Ovary (tissue), 3 donors: ENCODE data around the gene KDM4C.

ENCODE experiments used
- CTCF ChIP-seq, 3 donors: fragments of 450-650 bp in 2 of 3; fragments of 200-600 bp in 1 of 3; IDR thresholded peaks; one replicate each; pipeline versions ENCODE4 v1.5.1 to v1.8.0; 2016 to 2022; ENCODE audit warnings: antibody characterized with exemption in 3 of 3, mild to moderate bottlenecking in 1 of 3
- EP300 ChIP-seq: sonication (generic); formaldehyde crosslinking; IDR thresholded peaks from one replicate; pipeline ENCODE4 v1.6.1; 2017; ENCODE audit warnings: antibody characterized with exemption
- donor health status: DM: no; HTN: no; CAD: no.

GRCh38 chr9:6938447-6938846, 180.7 kb downstream of the KDM4C start:
- no peak for TF ChIP-seq CTCF (IDR thresholded peaks at IDR 0.05)
- TF ChIP-seq EP300 = no peak
